GM12878 (cell line): ENCODE data around the gene UFC1. TPM values are rescaled to one million over a fixed set of nuclear protein-coding genes. Genes with fewer than 3 reads are reported as not detected.

Experiments used
- ATAC-seq: fragments of 200-7000 bp; cut with Tn5 transposase; 3 replicates; pipeline ENCODE4 v1.9.1; 2020; ENCODE audit warnings: mild to moderate bottlenecking, moderate library complexity
- BruUV-seq: library from RNA; stranded (reverse); fragments of 400-500 nt; replicated peaks from 2 replicates; lab custom pipeline; 2021; lab: Mats Ljungman, UMichigan
- CTCF ChIA-PET: fragments of 300-600 bp; sonication (Branson Sonifier 250); formaldehyde crosslinking; extraction: SDS; loops from one replicate; lab custom pipeline; 2021; ENCODE audit warnings: inconsistent platforms; lab: Yijun Ruan, JAX
- POLR2A ChIA-PET: fragments of 350-600 bp; formaldehyde crosslinking; extraction: SDS; loops from one replicate; lab custom pipeline; 2021; ENCODE audit warnings: inconsistent platforms; lab: Charles Lee
- RAD21 ChIA-PET: fragments of 300-600 bp; sonication (Branson Sonifier 250); formaldehyde crosslinking; loops from one replicate; lab custom pipeline; 2023; ENCODE audit warnings: antibody characterized with exemption; ENCODE audit not compliant: unreplicated experiment; lab: Charles Lee
- SMC1A ChIA-PET: fragments of 300-600 bp; sonication (Branson Sonifier 250); formaldehyde crosslinking; loops from one replicate; lab custom pipeline; 2023; ENCODE audit not compliant: unreplicated experiment, uncharacterized antibody; lab: Charles Lee
- DNase-seq: peaks from one replicate; pipeline ENCODE4 v3.0.0-alpha.2; 2011; ENCODE audit warnings: low read depth, low spot score
- FAIRE-seq: peaks from 3 replicates; lab custom pipeline; 2011; peaks lifted over from hg19 to GRCh38; lab: Jason Lieb, UNC
- H2AFZ ChIP-seq: 2 replicates; pipeline ENCODE4 v1.6.0; 2011; ENCODE audit warnings: low read depth, low read length, control low read depth; ENCODE audit not compliant: control insufficient read depth
- H3K27ac ChIP-seq: 2 replicates; pipeline ENCODE4 v1.5.1; 2011; ENCODE audit warnings: control low read depth; ENCODE audit not compliant: control insufficient read depth, insufficient read depth
- H3K27me3 ChIP-seq, 2 experiments: replicated peaks in 1 of 2; 2 replicates each; pipeline versions ENCODE4 v1.6.0 to v1.6.1; 2011; ENCODE audit warnings: low read length in 1 of 2; ENCODE audit not compliant: control insufficient read depth in 2 of 2, insufficient read depth in 2 of 2
- H3K36me3 ChIP-seq, 2 experiments: 2 replicates each; pipeline ENCODE4 v1.5.1; 2011; ENCODE audit warnings: low read length in 1 of 2; ENCODE audit not compliant: control insufficient read depth in 2 of 2, insufficient read depth in 2 of 2
- H3K4me1 ChIP-seq: 2 replicates; pipeline ENCODE4 v1.6.1; 2011; ENCODE audit warnings: mild to moderate bottlenecking, low read length, moderate library complexity, mixed read lengths; ENCODE audit not compliant: control insufficient read depth, insufficient read depth
- H3K4me2 ChIP-seq: 2 replicates; pipeline ENCODE4 v1.6.0; 2011; ENCODE audit warnings: control low read depth; ENCODE audit not compliant: control insufficient read depth, insufficient read depth
- H3K4me3 ChIP-seq: fragments of 200-600 bp; sonication (generic); 2 replicates; pipeline ENCODE4 v1.5.1; 2016
- H3K79me2 ChIP-seq: 2 replicates; pipeline ENCODE4 v1.6.0; 2011; ENCODE audit warnings: low read length; ENCODE audit not compliant: control insufficient read depth, insufficient read depth
- H3K9ac ChIP-seq: 2 replicates; pipeline ENCODE4 v1.8.0; 2011; ENCODE audit warnings: low read length, control low read depth, mixed read lengths; ENCODE audit not compliant: control insufficient read depth, insufficient read depth
- H3K9me3 ChIP-seq: replicated peaks from 3 replicates; pipeline ENCODE4 v1.5.1; 2011; ENCODE audit warnings: mild to moderate bottlenecking, low read length; ENCODE audit not compliant: control insufficient read depth, insufficient read depth
- H4K20me1 ChIP-seq: 2 replicates; pipeline ENCODE4 v1.6.0; 2011; ENCODE audit not compliant: control insufficient read depth, insufficient read depth
- EED ChIP-seq: sonication (generic); IDR thresholded peaks from 2 replicates; pipeline ENCODE4 v1.6.1; 2016; ENCODE audit warnings: antibody characterized with exemption, low read depth
- FOXM1 ChIP-seq: IDR thresholded peaks from 2 replicates; pipeline ENCODE4 v1.6.1; 2012; ENCODE audit warnings: low read depth, mild to moderate bottlenecking, inconsistent platforms, low read length, moderate library complexity
- SMARCA5 ChIP-seq: fragments of 450-650 bp; IDR thresholded peaks from 2 replicates; pipeline ENCODE4 v1.6.1; 2017; ENCODE audit warnings: mild to moderate bottlenecking
- WGBS: methylation state at CpG from one replicate; pipeline ENCODE4 v1.1.6; 2016; ENCODE audit warnings: low lambda C conversion rate; ENCODE audit not compliant: insufficient replicate concordance, insufficient coverage; ENCODE audit errors: missing lambda C conversion rate; 5-methylcytosine and 5-hydroxymethylcytosine counted together
- in situ Hi-C: fragments of 300-500 bp; cut with MboI; formaldehyde crosslinking; loops from 9 replicates; pipeline ENCODE4 v1.14.3; 2018; ENCODE audit warnings: mixed read lengths
- intact Hi-C: fragments of 100-400 bp; cut with micrococcal nuclease; formaldehyde crosslinking; loops from one replicate; pipeline ENCODE4 v1.14.2; 2022; ENCODE audit not compliant: unreplicated experiment
- polyA plus RNA-seq, 11 experiments: library from polyadenylated mRNA; depleted of rRNA in 4 of 11; unstranded in 6 of 11; stranded (reverse) in 5 of 11; fragments of >200 nt; fragmentation: Nextera tagmentation in 4 of 11; fragmentation: Illumina TruSeq in 1 of 11; extraction: Ambion mirVana in 4 of 11; extraction: Trizol in 1 of 11; gene quantifications; 1 replicate in 1 of 11; 2 replicates in 10 of 11; pipeline versions ENCODE4 v1.2.1 to v1.2.3, GENCODE V29; 2011 to 2016; ENCODE audit warnings: inconsistent platforms in 2 of 11, missing spikeins in 2 of 11, low read depth in 1 of 11
- total RNA-seq, 4 experiments: library from RNA; depleted of rRNA in 3 of 4; stranded (reverse); fragments of >200 nt in 3 of 4; fragmentation: Illumina TruSeq in 1 of 4; extraction: Trizol in 1 of 4; gene quantifications; 2 replicates each; pipeline versions ENCODE4 v1.2.1 to v1.2.3, GENCODE V29; 2013 to 2021
- TF ChIP-seq, protein P1 (sequence below): IDR thresholded peaks from 2 replicates; pipeline ENCODE4 v1.6.1; 2012; ENCODE audit warnings: mild to moderate bottlenecking, low read depth, low read length

The UFC1 gene
- total and polyA plus RNA-seq, 10 of the 15 experiments (the other 5 are each of a cell fraction or from before 2014, with no cell fraction given): 95.9 to 239 (median 151) TPM

DNA sequence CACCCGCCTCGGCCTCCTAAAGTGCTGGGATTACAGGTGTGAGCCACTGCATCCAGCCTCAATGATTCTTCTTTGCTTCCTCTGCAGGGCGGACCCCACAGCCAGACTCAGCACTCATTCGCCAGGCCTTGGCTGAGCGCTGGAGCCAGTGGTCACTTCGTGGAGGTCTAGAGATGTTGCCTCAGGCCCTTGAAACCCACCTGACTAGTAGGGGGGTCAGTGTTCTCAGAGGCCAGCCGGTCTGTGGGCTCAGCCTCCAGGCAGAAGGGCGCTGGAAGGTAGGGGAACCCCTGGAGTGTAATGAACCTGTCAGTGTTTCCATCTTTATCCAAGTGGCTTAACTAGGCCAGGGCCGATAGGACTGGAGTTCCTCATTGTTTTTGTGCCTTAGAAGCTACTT, 15.1 kb downstream of the UFC1 start:
- ChIA-PET SMC1A (interaction anchor here (1.1 to 1.2 kb wide), 2 partner anchors 33 to 57 kb away, joined by 3 read pairs; partner anchors contain the start of genes NDUFS2 and TOMM40L), CTCF (interaction anchor here (1.2 to 2.5 kb wide), 2 partner anchors 10 to 213 kb away, joined by 4 to 9 read pairs; no protein-coding TSS in a partner anchor), RAD21 (interaction anchor here (4.8 kb wide), 1 partner anchor 214 kb away, joined by 34 read pairs; no protein-coding TSS in a partner anchor), POLR2A (no interaction called here)
- intact Hi-C loops (no loop called here), in situ Hi-C loops (no loop called here)
- no peak overlapping the region for H3K27ac ChIP-seq
- H3K4me3 ChIP-seq: no peak overlapping the region
- H3K27me3 ChIP-seq: no peaks in the 10 kb centered on the region
- H2AFZ ChIP-seq: no peak overlapping the region
- no peaks in the 10 kb centered on the region for H4K20me1 ChIP-seq
- 93% methylated on average over 9 of the region's 9 CpGs for WGBS
- DNase-seq: no peak
- H3K79me2 ChIP-seq: peaks cover 3% of the 10 kb centered on the region; the same call in 1 of the 2 replicates
- TF ChIP-seq, protein P1, sequence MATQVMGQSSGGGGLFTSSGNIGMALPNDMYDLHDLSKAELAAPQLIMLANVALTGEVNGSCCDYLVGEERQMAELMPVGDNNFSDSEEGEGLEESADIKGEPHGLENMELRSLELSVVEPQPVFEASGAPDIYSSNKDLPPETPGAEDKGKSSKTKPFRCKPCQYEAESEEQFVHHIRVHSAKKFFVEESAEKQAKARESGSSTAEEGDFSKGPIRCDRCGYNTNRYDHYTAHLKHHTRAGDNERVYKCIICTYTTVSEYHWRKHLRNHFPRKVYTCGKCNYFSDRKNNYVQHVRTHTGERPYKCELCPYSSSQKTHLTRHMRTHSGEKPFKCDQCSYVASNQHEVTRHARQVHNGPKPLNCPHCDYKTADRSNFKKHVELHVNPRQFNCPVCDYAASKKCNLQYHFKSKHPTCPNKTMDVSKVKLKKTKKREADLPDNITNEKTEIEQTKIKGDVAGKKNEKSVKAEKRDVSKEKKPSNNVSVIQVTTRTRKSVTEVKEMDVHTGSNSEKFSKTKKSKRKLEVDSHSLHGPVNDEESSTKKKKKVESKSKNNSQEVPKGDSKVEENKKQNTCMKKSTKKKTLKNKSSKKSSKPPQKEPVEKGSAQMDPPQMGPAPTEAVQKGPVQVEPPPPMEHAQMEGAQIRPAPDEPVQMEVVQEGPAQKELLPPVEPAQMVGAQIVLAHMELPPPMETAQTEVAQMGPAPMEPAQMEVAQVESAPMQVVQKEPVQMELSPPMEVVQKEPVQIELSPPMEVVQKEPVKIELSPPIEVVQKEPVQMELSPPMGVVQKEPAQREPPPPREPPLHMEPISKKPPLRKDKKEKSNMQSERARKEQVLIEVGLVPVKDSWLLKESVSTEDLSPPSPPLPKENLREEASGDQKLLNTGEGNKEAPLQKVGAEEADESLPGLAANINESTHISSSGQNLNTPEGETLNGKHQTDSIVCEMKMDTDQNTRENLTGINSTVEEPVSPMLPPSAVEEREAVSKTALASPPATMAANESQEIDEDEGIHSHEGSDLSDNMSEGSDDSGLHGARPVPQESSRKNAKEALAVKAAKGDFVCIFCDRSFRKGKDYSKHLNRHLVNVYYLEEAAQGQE: no peak
- TF ChIP-seq EED (no peak), FOXM1 (no peak), SMARCA5 (no peak)
- H3K4me2 ChIP-seq: no peak overlapping the region
- H3K4me1 ChIP-seq: peaks cover 8% of the 10 kb centered on the region
- no peak overlapping the region for H3K9ac ChIP-seq
- peaks cover 17 to 23% of the 10 kb centered on the region in 2 experiments for H3K36me3 ChIP-seq
- ATAC-seq: no peak
- no TSS peak for BruUV-seq
- H3K9me3 ChIP-seq: no peaks in the 10 kb centered on the region
- FAIRE-seq: no peak
